H1 (cell line): ENCODE measurements around the gene ZMIZ1. TPM values are rescaled to one million over a fixed set of nuclear protein-coding genes. Genes with fewer than 3 reads are reported as not detected.

Experiments
- CTCF ChIA-PET: fragments of 300-600 bp; sonication (Branson Sonifier 250); formaldehyde crosslinking; loops from one replicate; lab custom pipeline; 2021; ENCODE audit not compliant: partially characterized antibody; lab: Charles Lee
- POLR2A ChIA-PET: fragments of 300-600 bp; sonication (Branson Sonifier 250); formaldehyde crosslinking; loops from one replicate; lab custom pipeline; 2021; ENCODE audit warnings: inconsistent platforms; ENCODE audit not compliant: partially characterized antibody; lab: Charles Lee
- DNase-seq, 2 experiments: peaks; one replicate each; pipeline versions ENCODE4 v3.0.0 to v3.0.0-alpha.2; 2010 to 2022; ENCODE audit warnings: low spot score in 2 of 2, low read depth in 1 of 2, mixed read lengths in 1 of 2
- FAIRE-seq: peaks from 2 replicates; lab custom pipeline; 2011; peaks lifted over from hg19 to GRCh38; lab: Jason Lieb, UNC
- H2AFZ ChIP-seq: 2 replicates; pipeline ENCODE4 v1.8.1; 2012; ENCODE audit warnings: low read length, inconsistent platforms
- H2AK5ac ChIP-seq: 2 replicates; pipeline ENCODE4 v1.6.1; 2013; ENCODE audit warnings: low read depth, low read length
- H2BK120ac ChIP-seq: replicated peaks from 2 replicates; pipeline ENCODE3; 2013; ENCODE audit warnings: low read depth, low read length, inconsistent platforms
- H2BK12ac ChIP-seq: 2 replicates; pipeline ENCODE4 v1.6.1; 2013; ENCODE audit warnings: low read depth, low read length
- H2BK15ac ChIP-seq: 2 replicates; pipeline ENCODE4 v1.6.1; 2013; ENCODE audit warnings: low read length
- H2BK20ac ChIP-seq: 2 replicates; pipeline ENCODE4 v1.6.1; 2013; ENCODE audit warnings: low read length
- H2BK5ac ChIP-seq: 2 replicates; pipeline ENCODE4 v1.6.1; 2013; ENCODE audit warnings: low read depth, low read length
- H3K14ac ChIP-seq: 2 replicates; pipeline ENCODE4 v1.6.1; 2013; ENCODE audit warnings: inconsistent platforms; ENCODE audit not compliant: insufficient read length
- H3K18ac ChIP-seq: 2 replicates; pipeline ENCODE4 v1.6.1; 2013; ENCODE audit warnings: low read length; ENCODE audit errors: extremely low read depth
- H3K23ac ChIP-seq: 2 replicates; pipeline ENCODE4 v1.6.1; 2013; ENCODE audit warnings: inconsistent platforms; ENCODE audit not compliant: insufficient read length
- H3K23me2 ChIP-seq: 2 replicates; pipeline ENCODE4 v1.6.1; 2013; ENCODE audit warnings: low read depth, low read length
- H3K27ac ChIP-seq: 2 replicates; pipeline ENCODE4 v1.6.1; 2011; ENCODE audit warnings: low read depth, low read length, inconsistent platforms
- H3K27me3 ChIP-seq, 4 experiments: replicated peaks in 1 of 4; 1 replicate in 1 of 4; 2 replicates in 3 of 4; pipeline versions ENCODE4 v1.6.1 to v1.8.1; 2011 to 2013; ENCODE audit warnings: low read length in 3 of 4, mild to moderate bottlenecking in 3 of 4, inconsistent platforms in 2 of 4, mixed read lengths in 2 of 4, moderate library complexity in 1 of 4; ENCODE audit not compliant: control insufficient read depth in 3 of 4, insufficient read depth in 3 of 4; ENCODE audit errors: extremely low read depth in 1 of 4
- H3K36me3 ChIP-seq, 4 experiments: 2 replicates each; pipeline versions ENCODE4 v1.6.1 to v1.8.1; 2011 to 2013; ENCODE audit warnings: mild to moderate bottlenecking in 4 of 4, low read length in 3 of 4, moderate library complexity in 2 of 4, control low read depth in 1 of 4, inconsistent platforms in 1 of 4; ENCODE audit not compliant: insufficient read depth in 4 of 4, control insufficient read depth in 2 of 4
- H3K4ac ChIP-seq: replicated peaks from 2 replicates; pipeline ENCODE3; 2013; ENCODE audit warnings: low read length, low read depth, mixed read lengths, inconsistent platforms; ENCODE audit not compliant: insufficient read length
- H3K4me1 ChIP-seq, 4 experiments: replicated peaks in 1 of 4; 1 replicate in 1 of 4; 2 replicates in 3 of 4; pipeline versions ENCODE4 v1.6.1 to v1.8.1; 2011 to 2013; ENCODE audit warnings: low read length in 3 of 4, inconsistent platforms in 2 of 4, mixed read lengths in 1 of 4; ENCODE audit not compliant: insufficient read depth in 4 of 4, control insufficient read depth in 3 of 4
- H3K4me2 ChIP-seq, 2 experiments: 2 replicates each; pipeline versions ENCODE4 v1.6.1 to v1.8.1; 2011 to 2013; ENCODE audit warnings: low read depth in 2 of 2, low read length in 2 of 2, control low read depth in 1 of 2, inconsistent platforms in 1 of 2, mild to moderate bottlenecking in 1 of 2; ENCODE audit not compliant: insufficient read depth in 1 of 2
- H3K4me3 ChIP-seq, 4 experiments: fragments of 200-600, 300-600 bp in 1 of 4; sonication (generic), shearing (Covaris generic), sonication (Bioruptor Twin) in 1 of 4; 2 replicates each; pipeline versions ENCODE4 v1.5.1 to v1.8.1; 2011 to 2016; ENCODE audit warnings: low read length in 4 of 4, low read depth in 3 of 4, control low read depth in 2 of 4, inconsistent platforms in 2 of 4, mild to moderate bottlenecking in 2 of 4, mixed read lengths in 1 of 4, moderate library complexity in 1 of 4; ENCODE audit not compliant: insufficient read depth in 2 of 4; ENCODE audit errors: extremely low read depth in 1 of 4
- H3K56ac ChIP-seq: replicated peaks from 2 replicates; pipeline ENCODE3; 2013; ENCODE audit warnings: low read depth, mild to moderate bottlenecking, mixed read lengths, low read length, inconsistent platforms; ENCODE audit not compliant: insufficient read length
- H3K79me1 ChIP-seq: 2 replicates; pipeline ENCODE4 v1.6.1; 2013; ENCODE audit warnings: low read depth, low read length, control low read depth
- H3K79me2 ChIP-seq, 2 experiments: 2 replicates each; pipeline versions ENCODE4 v1.6.1 to v1.8.1; 2012 to 2013; ENCODE audit warnings: low read length in 2 of 2, mild to moderate bottlenecking in 2 of 2, inconsistent platforms in 1 of 2; ENCODE audit not compliant: insufficient read depth in 2 of 2, control insufficient read depth in 1 of 2
- H3K9ac ChIP-seq, 4 experiments: replicated peaks in 1 of 4; 1 replicate in 1 of 4; 2 replicates in 3 of 4; pipeline versions ENCODE4 v1.6.1 to v1.8.1; 2011 to 2013; ENCODE audit warnings: low read depth in 3 of 4, low read length in 3 of 4, control low read depth in 2 of 4, mild to moderate bottlenecking in 2 of 4, moderate library complexity in 2 of 4, inconsistent platforms in 1 of 4; ENCODE audit errors: extremely low read depth in 1 of 4
- H3K9me3 ChIP-seq, 2 experiments: 2 replicates each; pipeline versions ENCODE4 v1.6.1 to v1.8.1; 2012 to 2013; ENCODE audit warnings: mild to moderate bottlenecking in 2 of 2, moderate library complexity in 2 of 2, control low read depth in 1 of 2, inconsistent platforms in 1 of 2, low read depth in 1 of 2, low read length in 1 of 2, mixed read lengths in 1 of 2; ENCODE audit not compliant: insufficient read depth in 2 of 2
- H4K20me1 ChIP-seq, 2 experiments: replicated peaks in 1 of 2; 2 replicates each; pipeline versions ENCODE3 to v1.8.1; 2011 to 2013; ENCODE audit warnings: inconsistent platforms in 2 of 2, low read length in 2 of 2, mild to moderate bottlenecking in 1 of 2; ENCODE audit not compliant: insufficient read depth in 2 of 2, control insufficient read depth in 1 of 2
- H4K5ac ChIP-seq: 2 replicates; pipeline ENCODE4 v1.6.1; 2013; ENCODE audit warnings: low read length, low read depth, mixed read lengths, inconsistent platforms; ENCODE audit not compliant: insufficient read length
- H4K8ac ChIP-seq: 2 replicates; pipeline ENCODE4 v1.8.0; 2013; ENCODE audit warnings: mild to moderate bottlenecking, moderate library complexity, low read length, inconsistent platforms; ENCODE audit not compliant: insufficient read depth; ENCODE audit errors: extremely low read depth
- H4K91ac ChIP-seq: replicated peaks from 2 replicates; pipeline ENCODE3; 2013; ENCODE audit warnings: low read length, mixed read lengths, inconsistent platforms; ENCODE audit not compliant: insufficient read length
- ASH2L ChIP-seq: fragments of 200-600, 300-600 bp; sonication (generic); IDR thresholded peaks from one replicate; pipeline ENCODE4 v1.7.1; 2017; ENCODE audit warnings: low read length
- FOSL1 ChIP-seq: IDR thresholded peaks from 2 replicates; pipeline ENCODE4 v1.6.1; 2011; ENCODE audit warnings: mild to moderate bottlenecking, low read depth, low read length, moderate library complexity; ENCODE audit not compliant: insufficient read depth
- SUZ12 ChIP-seq: fragments of 200-600 bp; sonication (generic); IDR thresholded peaks from 2 replicates; pipeline ENCODE4 v1.6.1; 2012; ENCODE audit warnings: mild to moderate bottlenecking, inconsistent platforms, low read length, moderate library complexity, mixed read lengths
- WGBS, 2 experiments: shearing (Covaris generic) in 1 of 2; methylation state at CpG; one replicate each; pipeline versions ENCODE4 v1.1.6 to v1.1.7; 2013 to 2015; ENCODE audit warnings: low lambda C conversion rate in 2 of 2, mixed read lengths in 2 of 2, inconsistent platforms in 1 of 2, low coverage in 1 of 2, missing lambda C conversion rate in 1 of 2; ENCODE audit not compliant: insufficient replicate concordance in 2 of 2, insufficient coverage in 1 of 2, insufficient read length in 1 of 2; ENCODE audit errors: extremely low coverage in 1 of 2, missing lambda C conversion rate in 1 of 2; 5-methylcytosine and 5-hydroxymethylcytosine counted together
- polyA plus RNA-seq, 7 experiments: library from polyadenylated mRNA; depleted of rRNA in 3 of 7; stranded (reverse) in 5 of 7; unstranded in 2 of 7; fragments of >200 nt in 5 of 7; fragments of 200-250 nt in 2 of 7; gene quantifications; 1 replicate in 5 of 7; 2 replicates in 1 of 7; 4 replicates in 1 of 7; pipeline versions ENCODE4 v1.2.1 to v1.2.3, GENCODE V29; 2011 to 2013; ENCODE audit warnings: missing spikeins in 2 of 7, mixed read lengths in 2 of 7
- total RNA-seq: library from RNA; stranded (reverse); fragmentation: NEBNext Ultra II Directional; extraction: Animal tissue kit (Norgen Biotek cat#: 25700); gene quantifications from 2 replicates; pipeline ENCODE4 v1.2.1, GENCODE V29; 2021

Gene ZMIZ1
- total and polyA plus RNA-seq, 2 of the 8 experiments (the other 6 are each of a cell fraction or from before 2014, with no cell fraction given): 8.1 to 28.0 TPM

GRCh38 chr10:79244068-79244442 is 175.3 kb downstream of the ZMIZ1 start:
- TF ChIP-seq SUZ12 (peak; percentile 30; the same call in 1 of the 2 replicates), ASH2L (no peak), FOSL1 (no peak)
- DNase-seq (no peak), FAIRE-seq (no peak)
- Histone ChIP-seq H3K9ac (no peak overlapping the region), H3K36me3 (no peaks in the 10 kb centered on the region), H2BK15ac (no peak overlapping the region), H4K8ac (no peak overlapping the region), H2BK12ac (no peak overlapping the region), H2AFZ (no peak overlapping the region), H3K4me2 (peak overlapping the region; percentile 79 to 91), H3K79me1 (peaks cover 7% of the 10 kb centered on the region), H3K4me1 (peaks cover 16 to 28% (median 22%) of the 10 kb centered on the region in 4 experiments), H4K20me1 (peaks cover 47 to 55% of the 10 kb centered on the region in 2 experiments), H3K4ac (no peak overlapping the region), H3K4me3 (peak overlapping the region; percentile 39 to 75 (median 42)), H3K14ac (no peak overlapping the region), H2BK120ac (no peak overlapping the region), H3K18ac (no peak overlapping the region), H3K23ac (no peak overlapping the region), H2AK5ac (no peak overlapping the region), H3K9me3 (no peaks in the 10 kb centered on the region), H4K91ac (no peak overlapping the region), H4K5ac (no peak overlapping the region), H3K27me3 (peaks cover 17 to 39% (median 37%) of the 10 kb centered on the region in 4 experiments), H3K79me2 (peaks cover 0 to 11% of the 10 kb centered on the region in 2 experiments; a peak in 1 of 4 replicates), H2BK20ac (no peak overlapping the region), H2BK5ac (no peak overlapping the region), H3K23me2 (peaks cover 12% of the 10 kb centered on the region; the same call in 1 of the 2 replicates), H3K27ac (no peak overlapping the region), H3K56ac (no peak overlapping the region)
- ChIA-PET CTCF (no interaction called here), POLR2A (interaction anchor here (1.2 to 1.4 kb wide), 2 partner anchors 14 to 38 kb away, joined by 3 read pairs; no protein-coding TSS in a partner anchor)
- WGBS, 2 experiments: 65% methylated on average over 10 of the region's 10 CpGs; no CpG with 5 or more reads in 1 of the 2 experiments
